Measurements from ENCODE around the gene PTPN3. TPM values are rescaled to one million over a fixed set of nuclear protein-coding genes. Genes with fewer than 3 reads are reported as not detected.
"Not testable (repeated sequence)": the region's sequence is repeated elsewhere in the genome, so short reads cannot be mapped to it uniquely, and the experiment has no call there.

Gene PTPN3
- total and polyA plus RNA-seq, 2 donors (not counting 1 experiment from before 2014, with no cell fraction given): 1.4 to 2.3 TPM

DNA sequence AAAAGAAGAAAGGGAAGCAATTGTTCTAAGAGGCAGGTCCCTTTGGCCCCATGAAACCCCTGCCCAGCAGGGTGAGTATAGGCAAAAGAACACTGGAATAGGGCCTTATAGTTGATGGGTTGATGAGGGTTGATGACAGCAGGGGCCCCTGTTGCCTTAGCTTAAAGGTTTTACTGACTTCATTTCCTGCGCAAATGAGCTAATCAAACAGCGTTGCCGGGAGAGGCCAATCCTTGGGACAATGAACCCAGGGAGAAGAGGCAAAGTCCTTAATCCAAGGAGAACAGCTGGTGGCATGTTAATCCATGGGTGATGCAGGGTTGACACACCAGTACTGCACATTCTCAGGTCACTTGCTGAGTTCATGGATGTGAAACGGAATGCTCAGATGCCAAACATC, 155.2 kb downstream of the PTPN3 start:
- Histone ChIP-seq H3K4me1 (ENCODE audit: control insufficient read depth, extremely low read depth, insufficient read depth, low read length) (no peaks in the 10 kb centered on the region), H3K36me3 (ENCODE audit: control insufficient read depth, insufficient read depth, low read length) (no peaks in the 10 kb centered on the region), H3K4me2 (ENCODE audit: extremely low read depth, insufficient read depth, low read length) (no peak overlapping the region), H2AFZ (ENCODE audit: low read length) (no peak overlapping the region), H3K4me3 (replicated peaks in 1 of 4; ENCODE audit: control extremely low read depth in 1 of 4, insufficient read depth in 1 of 4, low read depth in 3 of 4, low read length in 4 of 4) (no peak overlapping the region), H4K20me1 (ENCODE audit: control insufficient read depth, extremely low read depth, insufficient read depth, low read length) (no peaks in the 10 kb centered on the region), H3K9me3 (ENCODE audit: control insufficient read depth, insufficient read depth, low read depth, low read length) (no peaks in the 10 kb centered on the region), H3K27me3 (ENCODE audit: control insufficient read depth, insufficient read depth, low read length) (peaks cover 5% of the 10 kb centered on the region), H3K9ac (ENCODE audit: insufficient read depth, low read length) (no peak overlapping the region), H3K79me2 (ENCODE audit: control insufficient read depth, insufficient read depth, low read length) (no peaks in the 10 kb centered on the region), H3K27ac (ENCODE audit: insufficient read depth, low read length) (no peak overlapping the region)
- no peak for TF ChIP-seq EZH2 (IDR thresholded peaks at IDR 0.05; ENCODE audit: low read length, missing control alignments)
- TF ChIP-seq, protein P1, sequence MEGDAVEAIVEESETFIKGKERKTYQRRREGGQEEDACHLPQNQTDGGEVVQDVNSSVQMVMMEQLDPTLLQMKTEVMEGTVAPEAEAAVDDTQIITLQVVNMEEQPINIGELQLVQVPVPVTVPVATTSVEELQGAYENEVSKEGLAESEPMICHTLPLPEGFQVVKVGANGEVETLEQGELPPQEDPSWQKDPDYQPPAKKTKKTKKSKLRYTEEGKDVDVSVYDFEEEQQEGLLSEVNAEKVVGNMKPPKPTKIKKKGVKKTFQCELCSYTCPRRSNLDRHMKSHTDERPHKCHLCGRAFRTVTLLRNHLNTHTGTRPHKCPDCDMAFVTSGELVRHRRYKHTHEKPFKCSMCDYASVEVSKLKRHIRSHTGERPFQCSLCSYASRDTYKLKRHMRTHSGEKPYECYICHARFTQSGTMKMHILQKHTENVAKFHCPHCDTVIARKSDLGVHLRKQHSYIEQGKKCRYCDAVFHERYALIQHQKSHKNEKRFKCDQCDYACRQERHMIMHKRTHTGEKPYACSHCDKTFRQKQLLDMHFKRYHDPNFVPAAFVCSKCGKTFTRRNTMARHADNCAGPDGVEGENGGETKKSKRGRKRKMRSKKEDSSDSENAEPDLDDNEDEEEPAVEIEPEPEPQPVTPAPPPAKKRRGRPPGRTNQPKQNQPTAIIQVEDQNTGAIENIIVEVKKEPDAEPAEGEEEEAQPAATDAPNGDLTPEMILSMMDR (conservative IDR thresholded peaks at IDR 0.05 in 1 of 2, IDR thresholded peaks at IDR 0.05 in 1 of 2; ENCODE audit: low read depth in 1 of 2, low read length in 2 of 2): no peak
- no peak for DNase-seq (ENCODE audit: low read depth in 2 of 2)

DNA sequence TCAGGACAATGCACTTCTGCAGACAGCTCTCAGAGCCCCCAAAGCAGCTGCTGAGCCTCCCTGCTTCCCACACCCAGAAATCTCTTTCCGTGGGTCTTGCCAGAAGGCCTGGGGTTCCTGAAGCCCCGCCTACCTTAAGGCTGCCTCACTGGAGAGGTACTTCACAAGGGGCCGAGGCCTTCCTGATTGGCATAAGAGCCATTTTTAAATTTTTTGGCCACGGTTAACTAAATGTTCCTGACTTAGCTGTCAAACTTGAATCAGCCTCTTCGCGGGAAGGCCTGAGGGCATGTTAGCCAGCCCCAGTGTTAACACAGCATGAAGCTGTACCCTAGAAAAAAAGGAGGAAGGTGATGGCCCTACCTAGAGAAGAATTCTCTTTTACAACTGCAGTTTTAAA, 156.5 kb downstream of the PTPN3 start:
- no peak overlapping the region for H3K9ac ChIP-seq (ENCODE audit: insufficient read depth, low read length)
- no peaks in the 10 kb centered on the region for H4K20me1 ChIP-seq (ENCODE audit: control insufficient read depth, extremely low read depth, insufficient read depth, low read length)
- H3K9me3 ChIP-seq (ENCODE audit: control insufficient read depth, insufficient read depth, low read depth, low read length): no peaks in the 10 kb centered on the region
- DNase-seq (ENCODE audit: low read depth in 2 of 2): no peak
- H3K79me2 ChIP-seq (ENCODE audit: control insufficient read depth, insufficient read depth, low read length): no peaks in the 10 kb centered on the region
- H3K36me3 ChIP-seq (ENCODE audit: control insufficient read depth, insufficient read depth, low read length): no peaks in the 10 kb centered on the region
- no peak overlapping the region for H3K4me2 ChIP-seq (ENCODE audit: extremely low read depth, insufficient read depth, low read length)
- no peak overlapping the region for H3K4me3 ChIP-seq (replicated peaks in 1 of 4; ENCODE audit: control extremely low read depth in 1 of 4, insufficient read depth in 1 of 4, low read depth in 3 of 4, low read length in 4 of 4)
- no peaks in the 10 kb centered on the region for H3K4me1 ChIP-seq (ENCODE audit: control insufficient read depth, extremely low read depth, insufficient read depth, low read length)
- no peak for TF ChIP-seq EZH2 (IDR thresholded peaks at IDR 0.05; ENCODE audit: low read length, missing control alignments)
- TF ChIP-seq, protein P1 (conservative IDR thresholded peaks at IDR 0.05 in 1 of 2, IDR thresholded peaks at IDR 0.05 in 1 of 2; ENCODE audit: low read depth in 1 of 2, low read length in 2 of 2): no peak
- no peak overlapping the region for H3K27ac ChIP-seq (ENCODE audit: insufficient read depth, low read length)
- H2AFZ ChIP-seq (ENCODE audit: low read length): no peak overlapping the region
- peaks cover 8% of the 10 kb centered on the region for H3K27me3 ChIP-seq (ENCODE audit: control insufficient read depth, insufficient read depth, low read length)

DNA sequence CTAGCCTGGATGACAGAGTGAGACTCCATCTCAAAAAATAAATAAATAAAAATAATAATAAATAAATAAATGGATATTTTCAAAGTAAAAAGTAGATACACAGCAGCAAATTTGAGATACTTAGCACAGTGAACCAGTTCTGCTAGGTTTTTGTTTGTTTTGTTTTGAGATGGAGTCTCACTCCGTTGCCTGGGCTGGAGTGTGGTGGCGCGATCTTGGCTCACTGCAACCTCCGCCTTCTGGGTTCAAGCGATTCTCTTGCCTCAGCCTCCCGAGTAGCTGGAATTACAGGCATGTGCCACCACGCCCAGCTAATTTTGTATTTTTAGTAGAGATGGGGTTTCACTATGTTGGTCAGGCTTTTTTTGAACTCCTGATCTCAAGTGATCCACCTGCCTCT, 157.1 kb downstream of the PTPN3 start:
- not testable (repeated sequence) for H2AFZ ChIP-seq (ENCODE audit: low read length); H4K20me1 ChIP-seq (ENCODE audit: control insufficient read depth, extremely low read depth, insufficient read depth, low read length); H3K4me3 ChIP-seq (replicated peaks in 1 of 4; ENCODE audit: control extremely low read depth in 1 of 4, insufficient read depth in 1 of 4, low read depth in 3 of 4, low read length in 4 of 4); H3K79me2 ChIP-seq (ENCODE audit: control insufficient read depth, insufficient read depth, low read length); H3K4me1 ChIP-seq (ENCODE audit: control insufficient read depth, extremely low read depth, insufficient read depth, low read length); H3K4me2 ChIP-seq (ENCODE audit: extremely low read depth, insufficient read depth, low read length); H3K9ac ChIP-seq (ENCODE audit: insufficient read depth, low read length); H3K9me3 ChIP-seq (ENCODE audit: control insufficient read depth, insufficient read depth, low read depth, low read length); DNase-seq (ENCODE audit: low read depth in 2 of 2); H3K36me3 ChIP-seq (ENCODE audit: control insufficient read depth, insufficient read depth, low read length); H3K27ac ChIP-seq (ENCODE audit: insufficient read depth, low read length)
- peaks cover 11% of the 10 kb centered on the region for H3K27me3 ChIP-seq (ENCODE audit: control insufficient read depth, insufficient read depth, low read length)
